ENCODE data around the gene ATP2B2. TPM values are rescaled to one million over a fixed set of nuclear protein-coding genes. Genes with fewer than 3 reads are reported as not detected.

Gene ATP2B2
- total and polyA plus RNA-seq, 2 of the 8 experiments (the other 6 are each of a cell fraction or from before 2014, with no cell fraction given), result 0.14 to 1.2 TPM

DNA sequence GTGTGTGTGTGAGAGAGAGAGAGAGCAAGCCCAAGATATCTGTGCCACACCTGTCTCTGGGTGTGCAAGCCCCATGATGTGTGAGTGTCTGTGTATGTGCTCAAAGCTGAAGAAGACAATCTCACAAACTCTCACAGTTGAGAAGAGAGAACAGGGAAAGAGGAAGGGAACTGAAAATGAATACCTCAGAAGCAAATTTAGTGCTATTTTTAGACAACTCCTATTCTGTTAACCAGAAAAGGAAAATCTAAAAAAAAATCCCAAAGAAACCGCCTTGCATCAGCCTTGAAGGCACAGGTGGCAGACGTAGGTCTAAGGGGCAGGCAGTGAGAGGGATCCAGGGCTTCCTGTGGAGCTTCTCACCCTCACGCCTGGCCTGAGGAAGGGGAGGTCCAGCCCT lies 47.8 kb downstream of the ATP2B2 start:
- no peak for DNase-seq (ENCODE audit: low read depth in 1 of 2, low spot score in 2 of 2)
- Histone ChIP-seq H4K91ac (replicated peaks; ENCODE audit: insufficient read length, low read length) (no peak overlapping the region), H3K9ac (replicated peaks in 1 of 4; ENCODE audit: extremely low read depth in 1 of 4, low read depth in 3 of 4, low read length in 3 of 4) (no peak overlapping the region), H3K4me2 (ENCODE audit: insufficient read depth in 1 of 2, low read depth in 2 of 2, low read length in 2 of 2) (no peak overlapping the region), H3K79me1 (ENCODE audit: low read depth, low read length) (no peaks in the 10 kb centered on the region; the same call in 1 of the 2 replicates), H2BK15ac (ENCODE audit: low read length) (no peak overlapping the region), H3K4me1 (replicated peaks in 1 of 4; ENCODE audit: control insufficient read depth in 3 of 4, insufficient read depth in 4 of 4, low read length in 3 of 4) (no peaks in the 10 kb centered on the region), H2AFZ (ENCODE audit: low read length) (no peak overlapping the region), H4K5ac (ENCODE audit: insufficient read length, low read depth, low read length) (no peak overlapping the region), H3K18ac (ENCODE audit: extremely low read depth, low read length) (no peak overlapping the region), H2BK5ac (ENCODE audit: low read depth, low read length) (no peak overlapping the region; the same call in 1 of the 2 replicates), H4K8ac (ENCODE audit: extremely low read depth, insufficient read depth, low read length) (no peak overlapping the region), H3K23me2 (ENCODE audit: low read depth, low read length) (peaks cover 6% of the 10 kb centered on the region; the same call in 1 of the 2 replicates), H3K4me3 (ENCODE audit: extremely low read depth in 1 of 4, insufficient read depth in 2 of 4, low read depth in 3 of 4, low read length in 4 of 4) (no peak overlapping the region), H4K20me1 (replicated peaks in 1 of 2; ENCODE audit: control insufficient read depth in 1 of 2, insufficient read depth in 2 of 2, low read length in 2 of 2) (peaks cover 2% of the 10 kb centered on the region in 2 experiments), H3K79me2 (ENCODE audit: control insufficient read depth in 1 of 2, insufficient read depth in 2 of 2, low read length in 2 of 2) (no peaks in the 10 kb centered on the region), H3K14ac (ENCODE audit: insufficient read length) (no peak overlapping the region), H2BK20ac (ENCODE audit: low read length) (no peak overlapping the region), H3K27me3 (replicated peaks in 1 of 4; ENCODE audit: control insufficient read depth in 3 of 4, extremely low read depth in 1 of 4, insufficient read depth in 3 of 4, low read length in 3 of 4) (no peaks in the 10 kb centered on the region), H2BK120ac (replicated peaks; ENCODE audit: low read depth, low read length) (no peak overlapping the region), H3K9me3 (ENCODE audit: insufficient read depth in 2 of 2, low read depth in 1 of 2, low read length in 1 of 2) (no peaks in the 10 kb centered on the region), H3K27ac (ENCODE audit: low read depth, low read length) (no peak overlapping the region), H3K4ac (replicated peaks; ENCODE audit: insufficient read length, low read depth, low read length) (no peak overlapping the region), H3K56ac (replicated peaks; ENCODE audit: insufficient read length, low read depth, low read length) (no peak overlapping the region), H3K36me3 (ENCODE audit: control insufficient read depth in 2 of 4, insufficient read depth in 4 of 4, low read length in 3 of 4) (no peaks in the 10 kb centered on the region), H3K23ac (ENCODE audit: insufficient read length) (no peak overlapping the region), H2BK12ac (ENCODE audit: low read depth, low read length) (0 out of 2 replicates have a peak overlapping the region, but pooled peaks have one; percentile 68), H2AK5ac (ENCODE audit: low read depth, low read length) (no peak overlapping the region)
- ChIA-PET CTCF (ENCODE audit: partially characterized antibody) (interaction anchor here (1.1 kb wide), 1 partner anchor 46 kb away, joined by 3 read pairs; no protein-coding TSS in a partner anchor), POLR2A (ENCODE audit: partially characterized antibody) (no interaction called here)
- WGBS, 2 experiments (ENCODE audit: extremely low coverage in 1 of 2, insufficient coverage in 1 of 2, insufficient read length in 1 of 2, insufficient replicate concordance in 2 of 2, low coverage in 1 of 2, low lambda C conversion rate in 2 of 2, missing lambda C conversion rate in 1 of 2), result 57% methylated on average over 3 of the region's 3 CpGs; no CpG with 5 or more reads in 1 of the 2 experiments
- FAIRE-seq, result no peak
- TF ChIP-seq HDAC6 (IDR thresholded peaks at IDR 0.05; ENCODE audit: low read depth, low read length) (no peak), RBBP5 (IDR thresholded peaks at IDR 0.05; ENCODE audit: borderline replicate concordance, low read depth, low read length) (no peak), POU5F1 (IDR thresholded peaks at IDR 0.05; ENCODE audit: low read depth, low read length) (no peak), RFX5 (IDR thresholded peaks at IDR 0.05; ENCODE audit: borderline replicate concordance, low read depth, low read length) (no peak), CEBPB (IDR thresholded peaks at IDR 0.05; ENCODE audit: low read depth, low read length) (no peak), EP300 (IDR thresholded peaks at IDR 0.05; ENCODE audit: borderline replicate concordance in 1 of 2, low read depth in 2 of 2, low read length in 2 of 2) (no peak), RAD21 (IDR thresholded peaks at IDR 0.05 in 1 of 2, conservative IDR thresholded peaks at IDR 0.05 in 1 of 2; ENCODE audit: low read depth in 2 of 2, low read length in 2 of 2) (no peak)

Data from H1 (cell line).